GM12874 (cell line): ENCODE results near the gene RASSF3.

Experiments used
- TF ChIP-seq, protein P1 (sequence below): IDR thresholded peaks from 2 replicates; pipeline ENCODE4 v1.5.1; 2011; ENCODE audit warnings: low read depth, mild to moderate bottlenecking, control low read depth, low read length, moderate library complexity; ENCODE audit not compliant: insufficient read depth

Gene RASSF3

GRCh38 chr12:64699504-64700115 lies 89.3 kb downstream of the RASSF3 start:
- TF ChIP-seq, protein P1, sequence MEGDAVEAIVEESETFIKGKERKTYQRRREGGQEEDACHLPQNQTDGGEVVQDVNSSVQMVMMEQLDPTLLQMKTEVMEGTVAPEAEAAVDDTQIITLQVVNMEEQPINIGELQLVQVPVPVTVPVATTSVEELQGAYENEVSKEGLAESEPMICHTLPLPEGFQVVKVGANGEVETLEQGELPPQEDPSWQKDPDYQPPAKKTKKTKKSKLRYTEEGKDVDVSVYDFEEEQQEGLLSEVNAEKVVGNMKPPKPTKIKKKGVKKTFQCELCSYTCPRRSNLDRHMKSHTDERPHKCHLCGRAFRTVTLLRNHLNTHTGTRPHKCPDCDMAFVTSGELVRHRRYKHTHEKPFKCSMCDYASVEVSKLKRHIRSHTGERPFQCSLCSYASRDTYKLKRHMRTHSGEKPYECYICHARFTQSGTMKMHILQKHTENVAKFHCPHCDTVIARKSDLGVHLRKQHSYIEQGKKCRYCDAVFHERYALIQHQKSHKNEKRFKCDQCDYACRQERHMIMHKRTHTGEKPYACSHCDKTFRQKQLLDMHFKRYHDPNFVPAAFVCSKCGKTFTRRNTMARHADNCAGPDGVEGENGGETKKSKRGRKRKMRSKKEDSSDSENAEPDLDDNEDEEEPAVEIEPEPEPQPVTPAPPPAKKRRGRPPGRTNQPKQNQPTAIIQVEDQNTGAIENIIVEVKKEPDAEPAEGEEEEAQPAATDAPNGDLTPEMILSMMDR = no peak

GRCh38 chr12:64700532-64700931 lies 90.2 kb downstream of the RASSF3 start:
- TF ChIP-seq, protein P1 = no peak

GRCh38 chr12:64701283-64701682 lies 91.0 kb downstream of the RASSF3 start:
- TF ChIP-seq, protein P1 = no peak

- TF ChIP-seq, protein P1 = no peak
These were observed 96.0 kb downstream of the RASSF3 start for GRCh38 chr12:64706306-64706705.

- TF ChIP-seq, protein P1 = no peak
These were observed 96.6 kb downstream of the RASSF3 start for GRCh38 chr12:64706857-64707256.

DNA sequence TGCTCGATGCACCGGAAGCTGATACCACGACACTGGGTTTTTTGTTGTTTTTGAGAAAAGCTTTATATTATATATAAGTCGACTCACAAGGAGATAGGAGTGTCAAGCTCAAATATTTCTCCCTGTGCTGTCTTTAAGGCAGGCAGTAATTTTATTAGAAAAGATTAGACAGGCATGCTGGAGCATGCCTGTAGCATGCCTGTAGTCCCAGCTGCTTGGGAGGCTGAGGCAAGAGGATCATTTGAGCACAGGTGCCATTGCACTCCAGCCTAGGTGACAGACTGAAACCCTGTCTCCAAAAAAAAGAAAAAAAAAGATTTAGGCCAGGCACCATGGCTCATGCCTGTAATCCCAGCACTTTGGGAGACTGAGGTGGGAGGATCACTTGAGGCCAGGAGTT lies 97.1 kb downstream of the RASSF3 start:
- TF ChIP-seq, protein P1 = no peak

DNA sequence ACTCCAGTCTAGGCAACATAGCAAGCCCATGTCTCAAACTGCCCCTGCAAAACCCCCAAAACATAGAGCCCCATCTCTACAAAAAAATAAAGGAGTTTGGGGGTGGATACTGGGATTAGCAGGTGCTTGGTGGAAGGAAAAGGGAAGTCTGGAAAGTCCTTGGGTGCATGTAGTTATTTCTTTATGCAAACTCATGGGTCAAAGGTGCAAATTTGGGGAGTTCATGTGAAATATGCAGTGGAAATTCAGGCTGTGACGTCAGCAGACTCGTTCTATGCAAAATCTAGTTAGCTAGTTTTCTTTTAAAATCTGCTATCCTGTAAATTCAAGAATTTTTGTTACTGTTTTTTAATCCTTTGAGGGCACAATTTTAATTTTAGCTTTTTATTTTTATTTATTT lies 97.6 kb downstream of the RASSF3 start:
- TF ChIP-seq, protein P1 = no peak
